22Rv1 (cell line): ENCODE data around the gene PTPN23.

Source experiments
- H3K27ac ChIP-seq: fragments of 450-650 bp; 2 replicates; pipeline ENCODE4 v1.5.1; 2017
- ZFX ChIP-seq: fragments of 450-650 bp; IDR thresholded peaks from 2 replicates; pipeline ENCODE4 v1.6.1; 2017; ENCODE audit warnings: antibody characterized with exemption, borderline replicate concordance
- TF ChIP-seq, protein P1 (sequence below): fragments of 450-650 bp; IDR thresholded peaks from 2 replicates; pipeline ENCODE4 v1.5.1; 2017; ENCODE audit warnings: mild to moderate bottlenecking

Gene PTPN23, protein sequence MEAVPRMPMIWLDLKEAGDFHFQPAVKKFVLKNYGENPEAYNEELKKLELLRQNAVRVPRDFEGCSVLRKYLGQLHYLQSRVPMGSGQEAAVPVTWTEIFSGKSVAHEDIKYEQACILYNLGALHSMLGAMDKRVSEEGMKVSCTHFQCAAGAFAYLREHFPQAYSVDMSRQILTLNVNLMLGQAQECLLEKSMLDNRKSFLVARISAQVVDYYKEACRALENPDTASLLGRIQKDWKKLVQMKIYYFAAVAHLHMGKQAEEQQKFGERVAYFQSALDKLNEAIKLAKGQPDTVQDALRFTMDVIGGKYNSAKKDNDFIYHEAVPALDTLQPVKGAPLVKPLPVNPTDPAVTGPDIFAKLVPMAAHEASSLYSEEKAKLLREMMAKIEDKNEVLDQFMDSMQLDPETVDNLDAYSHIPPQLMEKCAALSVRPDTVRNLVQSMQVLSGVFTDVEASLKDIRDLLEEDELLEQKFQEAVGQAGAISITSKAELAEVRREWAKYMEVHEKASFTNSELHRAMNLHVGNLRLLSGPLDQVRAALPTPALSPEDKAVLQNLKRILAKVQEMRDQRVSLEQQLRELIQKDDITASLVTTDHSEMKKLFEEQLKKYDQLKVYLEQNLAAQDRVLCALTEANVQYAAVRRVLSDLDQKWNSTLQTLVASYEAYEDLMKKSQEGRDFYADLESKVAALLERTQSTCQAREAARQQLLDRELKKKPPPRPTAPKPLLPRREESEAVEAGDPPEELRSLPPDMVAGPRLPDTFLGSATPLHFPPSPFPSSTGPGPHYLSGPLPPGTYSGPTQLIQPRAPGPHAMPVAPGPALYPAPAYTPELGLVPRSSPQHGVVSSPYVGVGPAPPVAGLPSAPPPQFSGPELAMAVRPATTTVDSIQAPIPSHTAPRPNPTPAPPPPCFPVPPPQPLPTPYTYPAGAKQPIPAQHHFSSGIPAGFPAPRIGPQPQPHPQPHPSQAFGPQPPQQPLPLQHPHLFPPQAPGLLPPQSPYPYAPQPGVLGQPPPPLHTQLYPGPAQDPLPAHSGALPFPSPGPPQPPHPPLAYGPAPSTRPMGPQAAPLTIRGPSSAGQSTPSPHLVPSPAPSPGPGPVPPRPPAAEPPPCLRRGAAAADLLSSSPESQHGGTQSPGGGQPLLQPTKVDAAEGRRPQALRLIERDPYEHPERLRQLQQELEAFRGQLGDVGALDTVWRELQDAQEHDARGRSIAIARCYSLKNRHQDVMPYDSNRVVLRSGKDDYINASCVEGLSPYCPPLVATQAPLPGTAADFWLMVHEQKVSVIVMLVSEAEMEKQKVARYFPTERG (N-terminal part only)

DNA sequence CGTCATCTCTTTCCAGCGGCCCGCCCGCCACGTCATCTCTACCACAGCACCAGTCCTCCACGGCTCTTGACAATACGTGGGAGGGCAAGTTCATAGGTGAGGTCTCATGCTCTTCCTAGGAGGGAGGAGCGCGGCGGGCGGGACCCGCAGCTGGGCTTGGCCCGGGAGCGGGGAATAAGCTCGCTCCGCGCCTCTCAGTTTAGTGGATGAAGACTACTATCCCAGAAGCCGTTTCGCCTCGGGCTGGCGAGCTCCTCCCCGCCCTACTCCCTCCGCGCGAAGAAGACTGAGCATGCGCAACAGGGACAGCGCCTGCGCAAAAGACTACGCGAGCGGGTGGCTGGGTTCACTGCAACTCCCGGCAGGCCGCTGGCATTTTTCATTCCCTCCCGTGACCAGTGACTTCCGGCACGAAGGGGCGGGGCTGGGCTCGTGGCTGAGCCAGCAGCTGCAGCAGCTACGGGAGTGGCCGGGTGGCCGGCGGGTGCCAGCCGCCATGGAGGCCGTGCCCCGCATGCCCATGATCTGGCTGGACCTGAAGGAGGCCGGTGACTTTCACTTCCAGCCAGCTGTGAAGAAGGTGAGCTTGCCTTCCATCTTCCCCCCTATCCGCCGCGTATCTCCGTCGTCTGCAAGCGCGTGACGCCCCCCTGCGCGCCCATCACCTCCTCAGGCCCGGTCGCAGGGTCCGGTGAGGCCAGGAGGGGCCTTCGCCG is at the start of gene PTPN23:
Gene PTPN23 (plus strand): TSS at position 421 of the 716 bp plus-strand sequence. CDS start 76 bp downstream, at position 497.
- H3K27ac ChIP-seq, result peak within 1 kb of the TSS; percentile 98
- TF ChIP-seq, protein P1, sequence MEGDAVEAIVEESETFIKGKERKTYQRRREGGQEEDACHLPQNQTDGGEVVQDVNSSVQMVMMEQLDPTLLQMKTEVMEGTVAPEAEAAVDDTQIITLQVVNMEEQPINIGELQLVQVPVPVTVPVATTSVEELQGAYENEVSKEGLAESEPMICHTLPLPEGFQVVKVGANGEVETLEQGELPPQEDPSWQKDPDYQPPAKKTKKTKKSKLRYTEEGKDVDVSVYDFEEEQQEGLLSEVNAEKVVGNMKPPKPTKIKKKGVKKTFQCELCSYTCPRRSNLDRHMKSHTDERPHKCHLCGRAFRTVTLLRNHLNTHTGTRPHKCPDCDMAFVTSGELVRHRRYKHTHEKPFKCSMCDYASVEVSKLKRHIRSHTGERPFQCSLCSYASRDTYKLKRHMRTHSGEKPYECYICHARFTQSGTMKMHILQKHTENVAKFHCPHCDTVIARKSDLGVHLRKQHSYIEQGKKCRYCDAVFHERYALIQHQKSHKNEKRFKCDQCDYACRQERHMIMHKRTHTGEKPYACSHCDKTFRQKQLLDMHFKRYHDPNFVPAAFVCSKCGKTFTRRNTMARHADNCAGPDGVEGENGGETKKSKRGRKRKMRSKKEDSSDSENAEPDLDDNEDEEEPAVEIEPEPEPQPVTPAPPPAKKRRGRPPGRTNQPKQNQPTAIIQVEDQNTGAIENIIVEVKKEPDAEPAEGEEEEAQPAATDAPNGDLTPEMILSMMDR, result no peak
- TF ChIP-seq ZFX, result no peak

DNA sequence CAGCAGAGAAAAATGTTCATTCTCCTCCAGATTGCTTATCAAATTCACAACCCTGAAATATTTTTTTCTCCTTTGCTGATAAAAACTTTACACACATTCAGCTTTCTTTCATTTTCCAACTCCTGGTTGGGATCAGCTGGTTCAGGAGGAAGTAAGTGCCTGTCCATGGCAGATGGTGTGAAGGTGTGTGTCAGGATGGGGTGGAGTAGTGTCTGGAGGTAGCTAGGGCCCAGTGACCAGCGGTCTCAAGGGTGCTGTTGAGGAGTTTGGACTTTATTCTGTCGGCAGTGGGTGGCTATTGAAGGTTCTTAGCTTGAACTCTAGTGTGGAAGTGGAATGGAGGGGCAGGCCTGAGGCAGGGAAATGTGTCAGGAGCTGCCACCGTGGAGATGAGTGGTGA is 46.9 kb upstream of the PTPN23 start:
- no peak for TF ChIP-seq ZFX
- TF ChIP-seq, protein P1, result no peak
- H3K27ac ChIP-seq, result no peak overlapping the region

DNA sequence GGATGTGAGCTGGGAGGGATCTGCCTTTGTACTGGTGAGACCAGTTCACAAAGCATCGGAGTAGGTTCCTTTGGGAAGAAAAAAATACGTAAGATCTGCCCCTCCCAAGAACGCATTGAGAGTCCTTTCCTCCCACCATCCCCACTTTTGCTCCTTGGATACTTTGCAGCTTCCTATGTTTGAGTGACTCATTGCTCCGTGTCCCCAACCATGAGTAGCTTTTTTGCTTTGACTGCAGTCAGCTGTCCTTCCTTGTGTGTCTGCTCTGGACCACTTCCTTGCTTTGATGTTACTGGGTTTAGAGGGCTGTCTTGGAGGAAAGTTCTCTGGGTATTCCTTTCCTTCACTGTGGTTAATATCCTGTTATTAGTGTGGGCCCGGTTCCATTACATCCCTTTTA is 43.2 kb upstream of the PTPN23 start:
- no peak overlapping the region for H3K27ac ChIP-seq
- TF ChIP-seq, protein P1, result no peak
- no peak for TF ChIP-seq ZFX

DNA sequence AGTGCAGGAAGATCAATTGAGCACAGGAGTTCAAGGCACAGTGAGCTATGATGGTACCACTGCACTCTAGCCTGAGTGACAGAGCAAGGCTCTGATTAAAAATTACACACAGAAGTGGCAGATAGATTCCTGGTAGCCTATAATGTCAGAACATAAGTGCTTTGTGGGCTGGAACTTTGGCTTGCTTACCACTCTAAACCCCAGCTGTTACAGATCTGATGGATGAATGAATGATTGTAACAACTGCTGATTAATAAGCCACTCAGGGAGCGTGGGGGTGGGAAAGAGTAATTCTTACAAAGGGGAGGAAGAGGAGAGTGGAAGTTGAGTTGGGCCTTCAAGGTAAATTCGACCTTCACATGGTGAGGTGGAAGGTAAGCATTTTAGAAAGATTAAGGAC is 40.9 kb upstream of the PTPN23 start:
- no peak overlapping the region for H3K27ac ChIP-seq
- TF ChIP-seq ZFX, result no peak
- TF ChIP-seq, protein P1, result no peak

DNA sequence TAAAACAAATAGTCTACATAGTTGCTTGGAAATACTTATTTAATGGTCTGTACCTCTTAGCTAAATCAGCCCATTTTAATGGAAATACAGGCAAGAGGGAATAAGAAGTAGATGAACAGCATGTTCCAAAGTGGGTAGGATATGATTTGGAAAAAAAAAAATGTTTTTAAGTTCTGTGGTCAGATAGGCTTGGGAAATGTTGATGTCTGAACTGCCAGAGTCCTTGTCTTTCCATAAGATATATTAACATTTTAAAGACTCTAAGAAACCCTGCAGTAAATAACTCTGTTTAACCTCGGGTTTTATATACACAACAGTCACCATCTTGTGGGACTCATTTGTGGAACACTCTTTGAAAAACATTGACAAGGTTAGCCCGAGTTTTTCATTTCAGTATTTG is 40.0 kb upstream of the PTPN23 start:
- TF ChIP-seq, protein P1, result no peak
- TF ChIP-seq ZFX, result no peak

DNA sequence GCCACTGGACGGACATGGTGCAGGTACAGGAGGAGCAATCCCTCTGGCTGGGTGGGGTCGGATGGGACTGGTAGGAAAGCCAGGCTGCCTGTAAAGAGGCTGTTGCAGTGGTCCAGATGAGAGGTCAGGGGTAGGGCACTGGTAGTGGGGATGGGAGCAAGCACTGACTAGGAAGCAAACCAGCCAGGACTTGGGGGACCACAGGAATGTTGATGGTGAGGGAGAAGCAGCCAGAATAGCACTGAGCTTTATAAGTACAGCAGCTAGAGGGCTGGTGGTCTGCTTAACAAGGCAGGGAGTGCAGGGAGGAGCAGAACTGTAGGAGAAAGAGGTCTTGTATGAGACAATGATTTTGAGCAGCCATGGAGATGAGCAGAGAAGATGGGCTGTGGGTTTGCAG is 38.7 kb upstream of the PTPN23 start:
- H3K27ac ChIP-seq, result no peak overlapping the region
- TF ChIP-seq, protein P1, result no peak
- no peak for TF ChIP-seq ZFX

More for the DNA sequence above, 40.0 kb upstream of the PTPN23 start:
- H3K27ac ChIP-seq, result no peak overlapping the region
